ENCODE results near the gene MCHR1.
"Not testable (repeated sequence)": the region's sequence is repeated elsewhere in the genome, so short reads cannot be mapped to it uniquely, and the experiment has no call there.

Gene MCHR1

GRCh38 chr22:40679249-40679963 lies at the start of gene MCHR1:
TSS of gene MCHR1 (plus strand) at chr22:40679484. CDS start at chr22:40679653, 169 bp downstream.
- no peak for DNase-seq

GRCh38 chr22:40631925-40632324 lies 47.4 kb upstream of the MCHR1 start:
- no peak for DNase-seq

- DNase-seq = no peak
Measured at GRCh38 chr22:40633036-40633435, 46.2 kb upstream of the MCHR1 start.

- DNase-seq = no peak
Measured at GRCh38 chr22:40634119-40634903, 45.0 kb upstream of the MCHR1 start.

- DNase-seq = no peak
Measured at GRCh38 chr22:40635043-40635939, 44.0 kb upstream of the MCHR1 start.

GRCh38 chr22:40635940-40636379 lies 43.3 kb upstream of the MCHR1 start:
- DNase-seq = no peak

GRCh38 chr22:40636380-40637182 lies 42.7 kb upstream of the MCHR1 start, which contains the start of gene MRTFA:
TSS of gene MRTFA (minus strand) at chr22:40636719.
- peak; percentile 100 for DNase-seq

GRCh38 chr22:40637183-40638150 lies 41.8 kb upstream of the MCHR1 start:
- DNase-seq = peak; percentile 66

- DNase-seq = no peak
Measured at GRCh38 chr22:40638261-40638660, 41.0 kb upstream of the MCHR1 start.

GRCh38 chr22:40641269-40641668 lies 38.0 kb upstream of the MCHR1 start:
- DNase-seq = no peak

GRCh38 chr22:40642316-40642715 lies 37.0 kb upstream of the MCHR1 start:
- no peak for DNase-seq

GRCh38 chr22:40645579-40646197 lies 33.6 kb upstream of the MCHR1 start:
- no peak for DNase-seq

- DNase-seq = no peak
Measured at GRCh38 chr22:40648386-40648785, 30.9 kb upstream of the MCHR1 start.

GRCh38 chr22:40651057-40651456 lies 28.2 kb upstream of the MCHR1 start:
- no peak for DNase-seq

- peak; percentile 97 for DNase-seq
Measured at GRCh38 chr22:40651563-40652501, 27.5 kb upstream of the MCHR1 start.

- DNase-seq = no peak
Measured at GRCh38 chr22:40653361-40653760, 25.9 kb upstream of the MCHR1 start.

- DNase-seq = peak; percentile 71
Measured at GRCh38 chr22:40654522-40655167, 24.6 kb upstream of the MCHR1 start.

- not testable (repeated sequence) for DNase-seq
Measured at GRCh38 chr22:40655941-40656340, 23.3 kb upstream of the MCHR1 start.

GRCh38 chr22:40656651-40657050 lies 22.6 kb upstream of the MCHR1 start:
- not testable (repeated sequence) for DNase-seq

Data from hematopoietic multipotent progenitor cell treated with erythropoietin and hydrocortisone succinate and interleukin-3 and kit ligand, for 4 days (in vitro differentiated cells).